Adrenal gland (tissue), 12 donors: ENCODE results near the gene NABP1. TPM values are rescaled to one million over a fixed set of nuclear protein-coding genes. Genes with fewer than 3 reads are reported as not detected.

Experiments used
- DNase-seq, 7 donors: peaks; one replicate each; pipeline ENCODE4 v3.0.0-alpha.2; 2019 to 2020
- H3K27ac ChIP-seq, 5 donors: fragments of 200-600 bp; sonication (generic) in 4 of 5; 1 replicate in 3 of 5; 2 replicates in 2 of 5; pipeline versions ENCODE4 v1.5.1 to v1.8.0; 2016 to 2020; ENCODE audit warnings: mild to moderate bottlenecking in 1 of 5
- H3K27me3 ChIP-seq: fragments of 200-600 bp; 2 replicates; pipeline ENCODE4 v1.8.0; 2021
- H3K36me3 ChIP-seq, 2 donors: fragments of 200-600 bp; replicated peaks in 1 of 2; 1 replicate in 1 of 2; 2 replicates in 1 of 2; pipeline versions ENCODE4 v1.5.1 to v1.8.0; 2018 to 2022
- H3K4me1 ChIP-seq, 2 donors: fragments of 200-600 bp; replicated peaks in 1 of 2; 1 replicate in 1 of 2; 2 replicates in 1 of 2; pipeline versions ENCODE4 v1.5.1 to v1.8.0; 2018 to 2021
- H3K4me3 ChIP-seq, 4 donors: fragments of 200-600 bp; sonication (generic) in 3 of 4; one replicate each; pipeline ENCODE4 v1.5.1; 2016 to 2018
- H3K9me3 ChIP-seq, 3 donors: fragments of 200-600 bp; sonication (generic) in 1 of 3; replicated peaks in 1 of 3; 1 replicate in 2 of 3; 2 replicates in 1 of 3; pipeline versions ENCODE4 v1.5.1 to v1.8.0; 2016 to 2021
- CTCF ChIP-seq, 6 experiments: fragments of 450-650 bp in 4 of 6; fragments of 200-600 bp in 2 of 6; sonication (generic) in 1 of 6; IDR thresholded peaks; 1 replicate in 5 of 6; 2 replicates in 1 of 6; pipeline versions ENCODE4 v1.5.1 to v1.8.0; 2016 to 2021; ENCODE audit warnings: antibody characterized with exemption in 6 of 6, mild to moderate bottlenecking in 2 of 6, moderate library complexity in 1 of 6
- POLR2A ChIP-seq, 2 donors: fragments of 450-650 bp; IDR thresholded peaks; one replicate each; pipeline ENCODE4 v1.6.1; 2017; ENCODE audit warnings: antibody characterized with exemption in 2 of 2, mild to moderate bottlenecking in 2 of 2, moderate library complexity in 1 of 2
- WGBS, 4 donors: extraction: QIAGEN DNeasy Blood & Tissue Kit in 2 of 4; methylation state at CpG; one replicate each; pipeline versions ENCODE4 v1.1.5 to v1.1.7; 2013 to 2017; 5-methylcytosine and 5-hydroxymethylcytosine counted together
- intact Hi-C, 2 donors: fragments of 100-400 bp; cut with DNase I; formaldehyde crosslinking; loops; one replicate each; pipeline versions ENCODE4 v1.14.1 to v1.15.0; 2022 to 2023
- polyA plus RNA-seq, 3 donors: library from polyadenylated mRNA; stranded (reverse); fragments of 200-250 nt in 2 of 3; fragments of 350-450 nt in 1 of 3; fragmentation: Illumina TruSeq in 1 of 3; extraction: RNeasy Lipid Tissue Mini Kit (QIAGEN cat#74804) in 1 of 3; gene quantifications; one replicate each; pipeline ENCODE4 v1.2.3, GENCODE V29; 2013 to 2014
- total RNA-seq, 9 donors: library from RNA; depleted of rRNA in 4 of 9; stranded (reverse); fragments of >200 nt in 4 of 9; fragments of 120-200 nt in 1 of 9; fragmentation: NEBNext Ultra II Directional in 1 of 9; extraction: Animal tissue kit (Norgen Biotek cat#: 25700) in 1 of 9; gene quantifications; one replicate each; pipeline versions ENCODE4 v1.1.0 to v1.2.4, GENCODE V29; 2013 to 2023
- donor health status: healthy with polysubstance abuse.
- donor health status: Bipolar disorder and iron deficiency.
- donor health status: DM: yes; HTN: yes; CAD: no.
- donor health status: DM: no; HTN: no; CAD: no.
- donor health status: DM: no; HTN: no; CAD: no.
- donor health status: DM: yes; HTN: yes; CAD: no.

NABP1 gene
- total and polyA plus RNA-seq, 12 donors: 2.5 to 39.9 (median 14.9) TPM

- TF ChIP-seq CTCF (IDR thresholded peaks at IDR 0.05): no peak
- TF ChIP-seq POLR2A (IDR thresholded peaks at IDR 0.05): no peak
- Histone ChIP-seq H3K27me3 (no peaks in the 10 kb centered on the region), H3K9me3 (no peaks in the 10 kb centered on the region), H3K27ac (no peak overlapping the region), H3K36me3 (no peaks in the 10 kb centered on the region), H3K4me3 (no peak overlapping the region), H3K4me1 (no peaks in the 10 kb centered on the region)
- DNase-seq: no peak
- WGBS, 4 donors: 81 to 87% (median 83%) methylated on average over 4 of the region's 4 CpGs
- intact Hi-C loops: no loop called here
Observed at GRCh38 chr2:191714925-191715324, 37.0 kb downstream of the NABP1 start.

GRCh38 chr2:191715471-191715870 lies 37.5 kb downstream of the NABP1 start:
- no peak overlapping the region for H3K27ac ChIP-seq
- intact Hi-C loops: no loop called here
- TF ChIP-seq CTCF (IDR thresholded peaks at IDR 0.05) (no peak), POLR2A (IDR thresholded peaks at IDR 0.05) (no peak)
- no peak overlapping the region for H3K4me3 ChIP-seq
- no peaks in the 10 kb centered on the region for H3K27me3 ChIP-seq
- H3K4me1 ChIP-seq: no peaks in the 10 kb centered on the region
- DNase-seq: no peak
- 78 to 88% (median 84%) methylated on average over 2 of the region's 2 CpGs for WGBS, 4 donors
- H3K9me3 ChIP-seq: no peaks in the 10 kb centered on the region
- H3K36me3 ChIP-seq: no peaks in the 10 kb centered on the region

- 79 to 84% (median 83%) methylated on average over 2 of the region's 2 CpGs for WGBS, 4 donors
Observed at GRCh38 chr2:191719261-191719660, 41.3 kb downstream of the NABP1 start.

GRCh38 chr2:191719938-191720337 lies 42.0 kb downstream of the NABP1 start:
- H3K4me3 ChIP-seq: no peak overlapping the region
- TF ChIP-seq CTCF (IDR thresholded peaks at IDR 0.05) (no peak), POLR2A (IDR thresholded peaks at IDR 0.05) (no peak)
- intact Hi-C loops: no loop called here
- H3K4me1 ChIP-seq: no peaks in the 10 kb centered on the region
- H3K9me3 ChIP-seq: no peaks in the 10 kb centered on the region
- H3K36me3 ChIP-seq: no peaks in the 10 kb centered on the region
- H3K27ac ChIP-seq: no peak overlapping the region
- WGBS, 4 donors: 87 to 90% (median 88%) methylated on average over 13 of the region's 13 CpGs
- DNase-seq: no peak
- no peaks in the 10 kb centered on the region for H3K27me3 ChIP-seq

More at GRCh38 chr2:191719261-191719660, 41.3 kb downstream of the NABP1 start:
- H3K36me3 ChIP-seq: no peaks in the 10 kb centered on the region
- H3K9me3 ChIP-seq: no peaks in the 10 kb centered on the region
- H3K4me1 ChIP-seq: no peaks in the 10 kb centered on the region
- no peak for DNase-seq
- no peak overlapping the region for H3K4me3 ChIP-seq
- intact Hi-C loops: no loop called here
- TF ChIP-seq CTCF (IDR thresholded peaks at IDR 0.05) (no peak), POLR2A (IDR thresholded peaks at IDR 0.05) (no peak)
- H3K27me3 ChIP-seq: no peaks in the 10 kb centered on the region
- no peak overlapping the region for H3K27ac ChIP-seq
